ENCODE measurements around the gene RCOR2.
"Not testable (repeated sequence)": the region's sequence is repeated elsewhere in the genome, so short reads cannot be mapped to it uniquely, and the experiment has no call there.

The RCOR2 gene

DNA sequence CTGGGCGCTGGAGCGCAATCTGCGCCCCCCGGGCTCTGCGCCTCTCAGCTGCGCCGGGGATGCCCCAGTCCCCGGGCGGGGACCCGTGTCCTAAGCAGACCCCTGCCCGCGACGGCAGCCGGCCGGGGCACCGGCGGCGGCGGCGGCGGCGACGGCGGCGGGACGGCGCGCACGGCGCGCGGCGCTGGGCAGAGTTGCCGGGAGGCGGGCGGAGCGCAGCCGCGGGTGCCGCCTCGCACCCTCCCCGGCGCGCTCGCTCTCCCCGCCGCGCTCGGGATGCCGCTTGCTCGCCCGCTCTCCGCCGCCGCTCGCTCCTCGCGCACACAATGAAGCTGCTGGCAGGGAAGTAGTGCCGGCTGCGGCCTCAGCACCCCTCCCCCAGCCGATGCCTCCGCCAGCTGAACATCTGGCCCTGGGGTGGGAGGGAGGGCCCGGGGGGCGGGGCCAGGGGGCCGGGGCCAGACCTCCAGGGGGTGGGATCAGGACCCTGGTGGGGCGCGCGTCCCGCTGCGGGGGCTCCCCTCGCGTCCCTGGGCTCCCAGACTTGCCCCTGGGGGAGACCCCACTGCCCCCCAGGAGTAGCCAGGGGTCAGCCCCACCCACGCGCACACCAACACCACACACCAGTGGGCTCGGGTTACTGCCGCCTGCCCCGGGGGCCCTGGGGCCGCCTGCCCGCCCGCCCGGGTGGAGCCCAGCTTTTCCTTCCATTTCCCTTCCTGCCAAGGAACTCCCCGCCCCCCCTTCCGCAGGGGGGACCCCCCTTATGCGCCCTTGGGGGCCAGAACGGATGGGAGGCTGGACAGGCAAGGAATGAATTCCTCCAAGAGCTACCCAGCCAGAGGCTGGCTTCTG is at the start of gene RCOR2:
Gene RCOR2 (minus strand): TSS at position 328 of the 855 bp plus-strand sequence. CDS start 708 bp downstream, outside the sequence.
- no peak for DNase-seq (ENCODE audit: low read depth, low spot score)

DNA sequence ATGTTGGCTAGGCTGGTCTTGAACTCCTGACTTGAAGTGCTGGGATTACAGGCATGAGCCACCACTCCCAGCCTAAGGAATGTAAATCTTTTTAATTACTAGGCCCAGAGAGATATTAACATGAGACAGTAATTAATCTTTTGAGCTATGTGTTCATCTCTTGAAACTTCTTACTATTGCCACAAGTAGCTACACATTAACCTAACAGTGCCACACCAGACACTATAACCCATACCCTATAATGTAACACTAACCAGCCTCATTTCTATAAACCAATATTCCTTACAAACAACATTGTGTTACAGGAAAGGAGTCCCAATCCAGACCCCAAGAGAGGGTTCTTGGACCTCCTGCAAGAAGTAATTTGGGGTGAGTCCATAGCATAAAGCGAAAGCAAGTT is 49.5 kb upstream of the RCOR2 start:
- DNase-seq (ENCODE audit: low read depth, low spot score) = no peak

DNA sequence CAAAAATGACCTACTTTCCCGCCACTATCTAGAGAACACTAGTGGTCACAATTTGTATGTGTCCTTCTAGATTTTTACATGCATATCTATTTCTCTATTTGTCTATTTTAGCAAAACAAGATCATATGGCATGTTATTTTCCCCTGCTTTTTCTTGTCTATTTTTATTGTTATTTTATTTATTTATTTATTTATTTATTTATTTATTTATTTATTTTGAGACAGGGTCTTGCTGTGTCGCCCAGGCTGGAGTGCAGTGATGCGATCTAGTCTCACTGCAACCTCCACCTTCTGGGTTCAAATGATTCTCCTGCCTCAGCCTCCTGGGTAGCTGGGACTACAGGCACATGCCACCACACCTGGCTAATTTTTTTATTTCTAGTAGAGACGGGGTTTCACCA is 46.9 kb upstream of the RCOR2 start:
- not testable (repeated sequence) for DNase-seq (ENCODE audit: low read depth, low spot score)

DNA sequence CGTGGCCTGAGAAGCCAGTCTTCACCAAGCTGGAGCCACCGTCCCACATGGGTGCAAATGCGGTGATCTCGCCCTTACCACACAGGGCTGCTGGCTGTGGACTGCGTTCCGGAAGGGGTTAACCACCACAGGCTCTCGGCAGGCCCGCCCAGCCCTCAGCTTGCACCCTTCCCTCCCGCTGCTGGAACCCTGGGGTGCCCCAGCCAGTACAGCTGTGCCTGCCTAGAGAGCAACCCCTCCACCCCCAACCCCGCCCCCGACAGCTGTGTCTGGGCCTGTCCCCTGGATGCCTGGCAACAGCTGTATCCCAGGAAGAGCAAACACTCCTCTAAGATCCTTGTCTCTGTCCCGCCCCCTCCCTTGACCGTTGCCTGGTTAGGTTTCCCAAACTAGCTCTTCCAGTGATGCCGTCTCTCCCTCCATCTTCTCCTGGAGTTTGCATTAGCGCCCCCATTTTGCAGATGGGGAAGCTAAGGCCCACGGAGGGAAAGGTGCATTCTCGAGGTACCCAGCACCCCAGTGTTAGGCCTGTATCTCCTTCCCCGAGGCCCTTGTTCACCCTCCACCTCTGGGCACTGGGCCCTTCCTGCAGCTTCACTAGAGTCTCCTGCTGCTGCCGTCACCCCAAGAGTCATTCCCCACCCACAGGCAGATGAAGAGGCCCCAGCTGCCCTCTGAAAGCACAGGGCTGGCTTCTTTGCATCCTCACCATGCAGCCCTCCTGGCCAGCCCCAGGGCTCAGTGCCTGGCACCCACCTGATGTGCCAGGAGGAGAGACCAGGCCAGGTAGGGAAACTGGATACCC is 44.8 kb upstream of the RCOR2 start:
- DNase-seq (ENCODE audit: low read depth, low spot score) = no peak

DNA sequence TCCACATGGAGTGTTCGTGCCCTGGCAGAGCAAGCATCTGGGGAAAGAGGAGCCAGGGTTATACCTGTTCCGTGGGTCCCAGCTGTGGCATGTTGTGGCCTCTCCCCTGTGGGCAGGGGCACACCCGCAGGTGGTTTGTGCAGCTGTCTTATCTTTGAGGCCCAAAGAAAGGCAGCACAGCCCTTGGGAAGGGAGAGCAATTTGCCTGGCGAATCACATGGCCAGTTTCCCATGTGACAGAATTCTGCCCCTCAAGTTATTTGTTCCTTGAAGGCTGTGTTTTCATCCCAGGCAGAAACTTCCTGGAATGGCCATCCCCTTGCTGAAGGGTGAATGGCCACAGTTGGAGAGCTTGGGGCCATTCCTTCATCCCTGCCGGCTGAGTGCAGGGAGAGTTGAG is 41.0 kb upstream of the RCOR2 start:
- DNase-seq (ENCODE audit: low read depth, low spot score) = no peak

DNA sequence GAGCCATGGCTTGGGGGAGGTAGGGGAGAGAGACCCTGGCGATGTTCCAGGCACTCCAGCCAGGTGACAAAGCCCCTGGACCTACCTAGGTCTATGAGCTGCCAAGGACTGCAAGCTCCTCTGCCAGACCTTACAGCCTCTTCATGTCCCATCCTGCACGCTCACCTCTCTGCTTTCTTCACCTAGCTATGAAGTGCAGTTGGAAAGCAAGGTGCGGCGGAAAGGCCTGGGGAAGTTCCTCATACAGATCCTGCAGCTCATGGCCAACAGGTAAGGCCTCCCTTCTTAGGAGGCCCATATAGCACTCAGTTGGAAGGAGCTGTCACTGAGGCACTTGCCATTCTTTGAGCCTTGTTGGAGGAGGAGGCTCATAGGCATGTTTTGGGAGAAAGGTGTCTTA is 35.6 kb upstream of the RCOR2 start:
- no peak for DNase-seq (ENCODE audit: low read depth, low spot score)

DNA sequence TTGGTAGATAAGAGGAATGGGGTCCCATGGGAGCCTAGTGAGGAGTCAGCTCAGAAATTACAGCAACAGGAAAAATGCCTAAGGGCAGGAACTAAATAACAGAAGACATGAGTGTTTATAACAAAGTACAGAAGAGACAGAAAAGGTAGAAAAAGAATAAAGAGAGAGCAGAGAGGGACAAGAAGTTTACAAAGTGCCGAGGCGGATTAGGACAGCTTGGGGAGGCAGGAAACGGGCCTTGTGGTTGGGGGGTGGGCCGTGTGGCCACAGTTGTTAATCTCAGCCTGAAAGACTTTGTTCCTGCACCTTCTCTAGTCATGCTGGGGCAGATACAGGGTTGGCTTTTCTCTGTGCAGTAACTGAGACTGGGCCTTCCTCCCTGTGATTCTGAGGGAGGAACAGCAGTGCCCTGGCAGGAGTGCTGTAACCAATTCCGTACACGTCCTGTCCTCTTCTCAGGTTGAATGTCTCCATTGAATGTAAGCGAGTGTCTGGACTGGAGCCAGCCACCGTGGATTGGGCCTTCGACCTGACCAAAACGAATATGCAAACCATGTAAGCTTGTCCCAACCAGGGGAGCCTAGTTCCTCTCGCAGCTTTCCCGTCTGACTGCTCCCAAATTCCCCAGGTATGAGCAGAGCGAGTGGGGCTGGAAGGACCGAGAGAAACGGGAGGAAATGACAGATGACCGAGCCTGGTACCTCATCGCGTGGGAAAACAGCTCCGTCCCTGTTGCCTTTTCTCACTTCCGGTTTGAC is 35.0 kb upstream of the RCOR2 start:
- no peak for DNase-seq (ENCODE audit: low read depth, low spot score)

DNA sequence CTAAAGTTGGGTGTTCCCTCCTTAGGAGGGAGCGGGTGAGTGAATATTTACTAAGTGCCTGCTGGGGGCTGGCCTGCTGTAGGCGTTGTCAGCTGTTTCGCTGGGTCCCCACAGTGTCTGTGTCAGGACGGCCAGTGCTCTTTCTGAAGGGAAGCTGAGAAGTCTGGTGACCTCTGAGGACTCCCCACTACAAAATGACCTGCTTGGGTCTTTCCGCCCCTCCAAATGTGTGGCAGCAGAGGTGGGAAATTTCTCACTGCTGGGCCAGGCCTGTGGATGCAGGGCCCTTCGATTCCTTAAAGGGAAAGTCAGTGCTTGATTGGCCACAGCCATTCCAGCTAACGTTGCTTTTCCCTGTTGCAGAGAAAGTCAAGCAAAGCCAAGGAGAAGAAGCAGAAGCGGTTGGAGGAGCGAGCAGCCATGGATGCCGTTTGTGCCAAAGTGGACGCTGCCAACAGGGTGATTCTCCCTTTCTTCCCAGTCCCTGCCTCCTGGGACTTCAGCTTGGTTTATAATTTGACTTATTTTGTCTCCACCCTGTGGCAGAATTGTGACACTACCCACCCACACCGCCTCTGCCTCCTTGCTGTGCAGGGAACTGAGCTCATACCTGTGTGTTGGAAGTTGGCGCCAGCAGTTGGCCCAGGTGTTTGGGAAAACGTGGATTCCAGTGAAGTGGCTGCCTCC is 28.7 kb upstream of the RCOR2 start:
- DNase-seq (ENCODE audit: low read depth, low spot score) = no peak

DNA sequence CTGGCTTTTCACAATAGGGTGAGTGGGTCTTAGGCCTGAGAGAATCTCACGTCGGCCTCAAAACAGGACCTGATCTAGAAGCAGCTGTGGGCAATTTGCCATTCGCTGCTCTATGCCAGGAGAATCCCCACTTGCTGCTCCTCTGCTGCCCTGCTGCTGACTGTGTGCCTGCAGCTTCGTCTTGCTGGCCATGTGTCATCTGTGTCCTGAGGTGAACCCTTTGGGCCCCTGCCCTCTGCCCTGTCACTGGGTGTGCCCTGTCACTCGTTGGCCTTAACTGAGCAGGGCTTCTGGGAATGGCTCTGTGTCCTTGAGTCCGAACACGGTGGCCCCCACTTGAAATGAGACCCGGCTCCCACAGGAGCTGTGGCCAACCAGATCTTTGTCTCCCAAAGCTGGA is 28.0 kb upstream of the RCOR2 start:
- no peak for DNase-seq (ENCODE audit: low read depth, low spot score)

DNA sequence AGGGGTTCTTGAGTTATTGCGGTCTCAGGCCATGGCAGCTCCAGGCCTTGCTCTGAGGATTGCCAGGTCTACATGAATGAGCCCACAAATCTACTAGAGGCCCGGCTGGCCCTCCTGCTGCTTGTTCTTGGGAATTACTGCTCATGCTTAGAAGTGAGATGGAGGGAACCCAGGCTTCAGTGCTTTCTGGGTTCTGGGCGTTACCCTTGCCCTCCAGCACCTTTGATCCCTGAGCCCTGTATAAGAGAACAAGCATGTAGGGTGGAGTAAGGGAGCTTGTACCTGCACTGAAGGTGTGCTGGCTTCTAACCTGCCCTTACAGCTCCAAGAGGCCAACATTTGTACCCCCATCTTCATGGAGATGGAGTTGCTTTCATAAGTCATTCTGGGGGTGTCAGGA is 25.8 kb upstream of the RCOR2 start:
- no peak for DNase-seq (ENCODE audit: low read depth, low spot score)

DNA sequence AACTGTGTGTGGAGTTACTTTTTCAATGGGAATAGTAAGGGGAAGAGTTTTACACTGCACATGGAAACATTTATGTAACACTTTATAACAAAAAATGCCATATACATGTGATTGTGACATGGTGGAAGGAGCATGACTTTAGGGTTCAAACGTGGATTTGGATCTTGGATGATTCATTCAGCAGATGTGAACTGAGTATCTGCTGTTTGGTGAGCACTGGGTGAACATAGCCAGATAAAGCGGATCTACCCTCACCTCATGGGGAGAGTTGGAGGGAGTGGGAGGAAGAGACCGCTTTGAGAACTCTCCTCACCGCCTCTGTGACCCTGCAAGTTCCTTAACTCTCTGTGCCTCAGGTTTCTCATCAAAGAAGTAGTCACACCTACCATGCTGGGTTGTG is 24.9 kb upstream of the RCOR2 start:
- DNase-seq (ENCODE audit: low read depth, low spot score) = no peak

DNA sequence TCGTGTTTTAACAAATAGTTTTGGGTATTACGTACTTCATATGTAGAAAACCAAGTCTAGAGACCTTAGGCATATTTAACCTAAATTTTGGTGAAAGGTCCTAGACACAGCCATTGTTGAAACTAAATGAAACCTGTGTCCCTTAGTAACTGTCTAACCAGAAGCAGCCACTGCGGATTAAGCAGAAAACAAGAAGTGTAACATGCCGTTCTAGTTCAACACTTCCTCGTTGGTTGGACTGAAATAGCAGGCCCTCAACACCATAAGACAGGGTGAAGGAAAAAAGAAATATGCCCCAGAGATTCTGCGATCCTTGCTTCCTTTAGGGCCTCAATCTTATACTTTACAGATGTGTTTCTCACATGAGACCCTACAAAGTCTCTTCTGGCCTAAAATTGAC is 23.8 kb upstream of the RCOR2 start:
- no peak for DNase-seq (ENCODE audit: low read depth, low spot score)

DNA sequence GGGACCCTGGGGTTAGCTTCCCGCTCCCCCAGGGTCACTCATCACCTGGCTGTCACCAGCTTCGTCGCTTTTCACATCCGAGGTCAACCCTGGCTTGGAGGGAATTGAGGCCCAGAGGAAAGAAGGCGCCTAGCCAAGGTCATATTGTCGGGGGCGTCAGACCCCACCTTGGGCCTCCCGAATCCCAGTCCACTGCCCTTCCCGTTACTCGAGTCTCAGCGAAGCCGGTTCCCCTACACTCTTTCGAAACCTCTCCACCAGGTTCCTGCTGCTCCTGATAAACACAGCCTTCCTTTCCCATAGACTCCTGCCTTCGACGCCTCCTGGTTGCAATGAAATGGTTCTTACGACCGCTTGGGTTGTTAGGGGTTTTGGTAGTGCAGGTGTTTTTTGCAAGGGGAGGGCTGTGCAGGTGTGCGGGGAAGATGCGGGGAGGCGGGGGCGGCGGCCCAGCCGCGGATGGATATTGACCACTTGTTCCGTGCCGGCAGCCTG is 22.5 kb upstream of the RCOR2 start:
- no peak for DNase-seq (ENCODE audit: low read depth, low spot score)

DNA sequence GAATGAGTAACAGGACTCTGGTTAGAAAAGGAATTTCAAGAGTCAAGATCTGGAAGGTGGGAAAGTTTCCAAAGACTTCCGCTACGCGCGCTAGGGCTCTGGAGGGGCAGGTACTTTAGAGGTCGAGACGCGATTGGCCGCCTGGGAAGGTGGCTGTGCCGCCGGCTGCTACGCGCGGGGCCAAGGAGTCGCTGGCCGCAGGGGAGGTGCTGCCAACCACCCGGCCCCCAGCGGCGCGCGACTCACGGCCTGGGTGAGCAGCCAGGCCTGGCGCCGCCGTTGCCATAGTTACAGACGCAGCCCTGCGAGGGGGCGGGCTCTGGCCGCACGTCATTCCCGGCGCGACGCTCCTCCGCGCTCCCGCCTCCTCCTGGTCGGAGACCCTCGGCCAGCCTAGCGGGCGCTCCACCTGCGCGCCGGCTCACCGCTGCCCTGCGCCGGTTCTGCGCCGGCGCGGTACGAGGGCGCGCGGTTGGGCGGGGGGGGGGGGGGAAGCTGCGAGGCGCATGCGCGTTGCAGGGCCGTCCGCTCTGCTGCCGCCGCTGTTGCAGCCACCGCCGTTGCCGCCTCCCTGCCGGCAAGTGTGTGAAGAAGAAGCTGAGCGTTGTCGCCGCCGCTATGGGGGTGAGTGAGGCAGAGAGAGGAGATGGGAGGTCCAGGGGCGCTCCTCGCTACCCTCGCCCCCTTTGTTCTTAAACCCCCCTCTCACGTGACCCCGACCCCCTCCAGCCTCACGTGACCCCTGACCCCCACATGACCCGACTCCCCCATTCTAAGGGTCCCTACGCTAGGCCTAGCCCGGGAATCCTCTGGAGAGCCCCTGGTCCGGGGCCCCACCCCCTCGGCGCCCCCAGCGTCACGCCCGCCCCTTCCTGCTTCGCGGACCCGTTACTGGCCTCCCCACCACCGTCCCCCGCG is 21.8 kb upstream of the RCOR2 start, which contains the start of gene NAA40:
Gene NAA40 (plus strand): TSS at position 524 of the 918 bp plus-strand sequence. CDS start 95 bp downstream, at position 619.
- DNase-seq (ENCODE audit: low read depth, low spot score) = peak; percentile 72

DNA sequence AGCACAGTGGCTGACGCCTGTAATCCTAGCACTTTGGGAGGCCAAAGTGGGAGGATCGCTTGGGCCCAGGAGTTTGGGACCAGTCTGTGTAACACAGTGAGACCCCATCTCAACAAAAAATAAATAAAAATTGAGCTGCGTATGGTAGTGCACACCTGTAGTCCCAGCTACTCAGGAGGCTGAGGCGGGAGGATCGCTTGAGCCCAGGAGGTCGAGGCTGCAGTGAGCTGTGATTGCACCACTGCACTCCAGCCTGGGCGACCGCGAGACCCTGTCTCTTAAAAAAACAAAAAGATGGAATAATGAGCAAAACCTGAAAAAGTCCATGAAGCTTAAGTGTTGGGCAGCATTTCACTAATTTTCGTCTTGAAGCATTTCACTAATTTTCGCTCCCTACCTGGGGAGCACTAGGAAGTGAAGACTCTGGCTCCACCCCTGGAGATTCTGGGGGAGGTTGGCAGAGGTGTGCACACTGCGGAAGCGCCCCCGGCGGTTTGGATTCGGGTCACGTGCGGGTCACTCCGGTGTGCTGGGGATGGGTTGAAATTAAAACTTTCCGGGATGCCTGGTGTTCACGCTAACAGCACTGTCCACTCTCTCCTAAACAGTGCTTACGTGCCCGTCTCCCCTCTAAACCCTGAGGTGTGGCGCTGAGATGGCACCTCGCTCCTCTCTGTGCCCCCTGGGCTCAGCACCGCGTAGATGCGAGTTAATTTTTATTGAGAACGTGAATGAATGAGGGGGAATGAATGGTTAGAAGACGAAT is 20.9 kb upstream of the RCOR2 start:
- DNase-seq (ENCODE audit: low read depth, low spot score) = no peak

DNA sequence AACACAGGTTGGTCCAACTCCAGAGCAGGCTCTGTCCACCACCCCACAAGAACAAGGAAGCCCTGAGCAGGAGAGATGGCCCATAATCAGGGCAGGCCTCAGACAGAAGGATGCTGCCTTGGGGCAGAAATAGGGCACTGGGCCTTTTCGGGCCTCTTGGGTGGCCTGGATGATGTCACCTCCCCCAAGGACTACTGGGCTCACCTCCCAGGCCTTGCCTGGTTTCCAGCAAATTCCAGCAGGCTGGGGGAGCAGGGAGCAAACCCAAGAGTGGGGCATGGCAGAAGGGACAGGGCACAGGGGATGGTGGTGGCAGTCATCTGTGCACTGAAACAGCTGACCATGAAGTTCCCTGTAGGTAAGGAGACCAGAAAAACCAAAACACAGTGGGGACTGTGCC is 16.5 kb upstream of the RCOR2 start:
- DNase-seq (ENCODE audit: low read depth, low spot score) = no peak

DNA sequence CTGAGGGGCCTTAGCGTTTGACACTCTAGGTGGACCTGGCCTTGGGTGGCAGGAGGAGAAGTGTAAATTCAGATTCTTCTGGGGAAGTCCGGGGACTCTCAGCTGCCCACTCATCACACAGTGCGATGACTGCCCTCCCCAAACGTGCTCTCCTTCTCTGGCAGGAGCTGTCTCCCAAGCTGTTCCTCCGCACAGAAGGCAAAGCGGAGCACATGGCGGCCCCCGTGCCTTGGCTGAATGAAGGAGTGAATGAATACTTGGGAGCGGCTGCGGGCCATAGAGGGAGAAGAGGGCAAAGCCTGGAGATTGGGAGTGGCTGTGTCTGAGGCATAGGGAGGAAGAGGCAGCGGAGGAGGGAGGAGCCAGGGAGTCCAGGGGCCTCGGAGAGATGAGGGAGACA is 14.9 kb upstream of the RCOR2 start:
- DNase-seq (ENCODE audit: low read depth, low spot score) = no peak

DNA sequence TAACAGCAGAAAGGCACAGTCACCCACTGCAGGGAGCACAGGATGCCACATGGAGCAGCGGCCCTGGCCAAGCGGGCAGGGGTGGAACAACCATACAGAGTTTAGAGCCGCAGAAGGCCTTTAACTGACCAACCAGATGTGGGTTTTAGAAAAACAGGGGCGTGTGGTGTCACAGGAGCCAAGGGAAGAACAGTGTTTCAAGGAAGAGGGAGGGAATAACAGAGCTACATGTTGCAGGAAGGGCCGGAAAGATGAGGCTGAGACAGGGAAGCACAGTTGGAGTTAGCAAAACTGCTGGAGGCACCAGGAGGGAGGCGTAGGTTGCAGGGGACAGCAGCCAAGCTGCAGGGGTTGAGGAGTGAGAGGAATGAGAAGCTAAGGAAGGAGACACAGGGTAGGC is 14.1 kb upstream of the RCOR2 start:
- DNase-seq (ENCODE audit: low read depth, low spot score) = no peak

DNA sequence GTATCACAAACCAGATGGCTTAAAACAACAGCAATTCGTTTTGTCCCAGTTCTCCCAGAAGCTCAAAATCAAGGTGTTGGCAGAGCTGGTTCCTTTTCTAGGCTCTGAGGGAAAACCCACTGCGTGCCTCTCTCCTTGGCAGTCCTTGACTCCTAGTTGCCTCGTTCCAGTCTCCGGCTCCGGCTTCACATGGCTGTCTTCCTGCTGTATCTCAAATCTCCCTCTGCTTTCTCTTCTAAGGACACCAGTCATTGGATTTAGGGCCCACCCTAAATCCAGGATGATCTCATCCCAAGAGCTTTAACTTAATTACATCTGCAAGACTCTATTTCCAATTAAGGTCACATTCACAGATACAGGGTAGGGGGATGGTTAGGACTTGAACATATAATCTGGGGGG is 12.7 kb upstream of the RCOR2 start:
- no peak for DNase-seq (ENCODE audit: low read depth, low spot score)

All from activated CD4-positive, CD25-positive, alpha-beta regulatory T cell treated with anti-CD3 and anti-CD28 coated beads, Interleukin-2, amount 50 U/mL, for 16 hours (primary cell).